CD8-positive, alpha-beta memory T cell (primary cell): Measurements from ENCODE around the gene CDH7. TPM values are rescaled to one million over a fixed set of nuclear protein-coding genes. Genes with fewer than 3 reads are reported as not detected.

Source experiments
- CTCF ChIA-PET: fragments of 350-600 bp; sonication (Branson Sonifier 250); formaldehyde crosslinking; loops from one replicate; lab custom pipeline; 2021; ENCODE audit warnings: antibody characterized with exemption; lab: Charles Lee
- POLR2A ChIA-PET: fragments of 350-600 bp; sonication (Branson Sonifier 250); formaldehyde crosslinking; loops from one replicate; lab custom pipeline; 2021; ENCODE audit warnings: antibody characterized with exemption; lab: Charles Lee
- DNase-seq, 5 donors: peaks; one replicate each; pipeline versions ENCODE4 v3.0.0 to v3.0.0-alpha.2; 2020 to 2022; ENCODE audit warnings: mixed read lengths in 1 of 5
- H3K27ac ChIP-seq: one replicate; pipeline ENCODE4 v1.7.0; 2013; ENCODE audit warnings: low read depth, mild to moderate bottlenecking, low read length, moderate library complexity
- H3K27me3 ChIP-seq: 2 replicates; pipeline ENCODE4 v1.7.0; 2013; ENCODE audit warnings: low read length, mild to moderate bottlenecking; ENCODE audit not compliant: insufficient read depth, poor library complexity, severe bottlenecking
- H3K36me3 ChIP-seq: 2 replicates; pipeline ENCODE4 v1.7.0; 2013; ENCODE audit warnings: mild to moderate bottlenecking, low read length, moderate library complexity; ENCODE audit not compliant: insufficient read depth
- H3K4me1 ChIP-seq: 2 replicates; pipeline ENCODE4 v1.7.0; 2013; ENCODE audit warnings: mild to moderate bottlenecking, low read length, moderate library complexity; ENCODE audit not compliant: insufficient read depth
- H3K4me3 ChIP-seq: 2 replicates; pipeline ENCODE4 v1.7.0; 2013; ENCODE audit warnings: mild to moderate bottlenecking, low read length
- H3K9me3 ChIP-seq: 2 replicates; pipeline ENCODE4 v1.7.0; 2013; ENCODE audit warnings: mild to moderate bottlenecking, low read length
- H3K27ac Mint-ChIP-seq, 8 donors: one replicate each; pipeline ENCODE4 v1.8.0; 2020 to 2021; ENCODE audit warnings: mixed read lengths in 8 of 8, mild to moderate bottlenecking in 6 of 8, inconsistent platforms in 3 of 8, moderate library complexity in 3 of 8
- H3K27me3 Mint-ChIP-seq, 2 donors: one replicate each; pipeline ENCODE4 v1.8.0; 2020 to 2021; ENCODE audit warnings: mixed read lengths in 2 of 2, mild to moderate bottlenecking in 1 of 2, moderate library complexity in 1 of 2
- H3K36me3 Mint-ChIP-seq, 3 donors: one replicate each; pipeline ENCODE4 v1.8.0; 2020 to 2021; ENCODE audit warnings: mixed read lengths in 3 of 3, inconsistent platforms in 1 of 3, mild to moderate bottlenecking in 1 of 3
- H3K4me1 Mint-ChIP-seq, 3 donors: one replicate each; pipeline ENCODE4 v1.8.0; 2020 to 2021; ENCODE audit warnings: mixed read lengths in 3 of 3, inconsistent platforms in 1 of 3, mild to moderate bottlenecking in 1 of 3
- H3K4me3 Mint-ChIP-seq, 7 donors: one replicate each; pipeline ENCODE4 v1.8.0; 2020 to 2021; ENCODE audit warnings: mixed read lengths in 7 of 7, mild to moderate bottlenecking in 6 of 7, moderate library complexity in 4 of 7, inconsistent platforms in 2 of 7
- H3K9me3 Mint-ChIP-seq, 5 donors: one replicate each; pipeline ENCODE4 v1.8.0; 2020 to 2022; ENCODE audit warnings: mixed read lengths in 5 of 5, mild to moderate bottlenecking in 3 of 5, moderate library complexity in 2 of 5, inconsistent platforms in 1 of 5
- polyA plus RNA-seq: library from polyadenylated mRNA; unstranded; fragments of 300-500 nt; fragmentation: Illumina TruSeq; gene quantifications from one replicate; pipeline ENCODE4 v1.2.3, GENCODE V29; 2021
- total RNA-seq, 2 experiments: library from RNA; stranded (reverse); gene quantifications; one replicate each; pipeline ENCODE4 v1.2.3, GENCODE V29; 2021

CDH7 gene
- total and polyA plus RNA-seq, 3 experiments from 2014 or later, result not detected

- no peak overlapping the region for H3K4me3 Mint-ChIP-seq
- H3K4me3 ChIP-seq, result no peak overlapping the region
- ChIA-PET CTCF (no interaction called here), POLR2A (no interaction called here)
- peaks cover 2 to 22% (median 6%) of the 10 kb centered on the region in 5 donors for H3K9me3 Mint-ChIP-seq
- no peak for DNase-seq
- H3K27ac ChIP-seq, result no peak overlapping the region
- no peaks in the 10 kb centered on the region for H3K4me1 Mint-ChIP-seq
- no peaks in the 10 kb centered on the region for H3K27me3 ChIP-seq
- no peaks in the 10 kb centered on the region for H3K27me3 Mint-ChIP-seq
- no peaks in the 10 kb centered on the region for H3K4me1 ChIP-seq
- H3K36me3 ChIP-seq, result no peaks in the 10 kb centered on the region
- H3K27ac Mint-ChIP-seq, result no peak overlapping the region
- H3K36me3 Mint-ChIP-seq, result no peaks in the 10 kb centered on the region
- no peaks in the 10 kb centered on the region for H3K9me3 ChIP-seq
Observed at GRCh38 chr18:65897292-65897691, 146.5 kb downstream of the CDH7 start.

GRCh38 chr18:65901522-65901921 lies 150.7 kb downstream of the CDH7 start:
- Histone ChIP-seq H3K27me3 (no peaks in the 10 kb centered on the region), H3K4me1 (no peaks in the 10 kb centered on the region), H3K36me3 (no peaks in the 10 kb centered on the region), H3K9me3 (no peaks in the 10 kb centered on the region), H3K27ac (no peak overlapping the region), H3K4me3 (no peak overlapping the region)
- Mint-ChIP-seq H3K27ac (no peak overlapping the region), H3K4me1 (no peaks in the 10 kb centered on the region), H3K27me3 (no peaks in the 10 kb centered on the region), H3K9me3 (peaks cover 0 to 28% (median 6%) of the 10 kb centered on the region in 5 donors), H3K36me3 (no peaks in the 10 kb centered on the region), H3K4me3 (no peak overlapping the region)
- ChIA-PET POLR2A (no interaction called here), CTCF (no interaction called here)
- no peak for DNase-seq

- ChIA-PET POLR2A (no interaction called here), CTCF (no interaction called here)
- no peaks in the 10 kb centered on the region for H3K4me1 Mint-ChIP-seq
- Histone ChIP-seq H3K27ac (no peak overlapping the region), H3K4me3 (no peak overlapping the region), H3K4me1 (no peaks in the 10 kb centered on the region), H3K9me3 (no peaks in the 10 kb centered on the region), H3K27me3 (no peaks in the 10 kb centered on the region), H3K36me3 (no peaks in the 10 kb centered on the region)
- DNase-seq, result no peak
- H3K27me3 Mint-ChIP-seq, result no peaks in the 10 kb centered on the region
- H3K9me3 Mint-ChIP-seq, result peaks cover 0 to 32% (median 3%) of the 10 kb centered on the region in 5 donors
- no peak overlapping the region for H3K27ac Mint-ChIP-seq
- H3K36me3 Mint-ChIP-seq, result no peaks in the 10 kb centered on the region
- H3K4me3 Mint-ChIP-seq, result no peak overlapping the region
Observed at GRCh38 chr18:65906621-65907034, 155.8 kb downstream of the CDH7 start.

- H3K27ac ChIP-seq, result no peak overlapping the region
- H3K27me3 Mint-ChIP-seq, result no peaks in the 10 kb centered on the region
- H3K4me1 ChIP-seq, result no peaks in the 10 kb centered on the region
- no peak overlapping the region for H3K4me3 ChIP-seq
- H3K9me3 Mint-ChIP-seq, result peaks cover 0 to 26% (median 1%) of the 10 kb centered on the region in 5 donors
- H3K9me3 ChIP-seq, result no peaks in the 10 kb centered on the region
- no peak overlapping the region for H3K4me3 Mint-ChIP-seq
- H3K36me3 ChIP-seq, result no peaks in the 10 kb centered on the region
- ChIA-PET CTCF (no interaction called here), POLR2A (no interaction called here)
- H3K36me3 Mint-ChIP-seq, result no peaks in the 10 kb centered on the region
- no peaks in the 10 kb centered on the region for H3K4me1 Mint-ChIP-seq
- DNase-seq, result no peak
- H3K27ac Mint-ChIP-seq, result no peak overlapping the region
- no peaks in the 10 kb centered on the region for H3K27me3 ChIP-seq
Observed at GRCh38 chr18:65907281-65907680, 156.5 kb downstream of the CDH7 start.

- Histone ChIP-seq H3K4me1 (no peaks in the 10 kb centered on the region), H3K36me3 (no peaks in the 10 kb centered on the region), H3K9me3 (no peaks in the 10 kb centered on the region), H3K4me3 (no peak overlapping the region), H3K27me3 (no peaks in the 10 kb centered on the region), H3K27ac (no peak overlapping the region)
- POLR2A ChIA-PET, result no interaction called here
- Mint-ChIP-seq H3K9me3 (peaks cover 0 to 7% (median 3%) of the 10 kb centered on the region in 5 donors), H3K4me3 (no peak overlapping the region), H3K27ac (no peak overlapping the region), H3K4me1 (no peaks in the 10 kb centered on the region), H3K36me3 (no peaks in the 10 kb centered on the region), H3K27me3 (no peaks in the 10 kb centered on the region)
- no peak for DNase-seq
- CTCF ChIA-PET, result interaction anchor here (0.9 kb wide), 1 partner anchor 75 kb away, joined by 3 read pairs; no protein-coding TSS in a partner anchor
Observed at GRCh38 chr18:65919018-65919417, 168.2 kb downstream of the CDH7 start.

GRCh38 chr18:65919663-65920062 lies 168.9 kb downstream of the CDH7 start:
- Histone ChIP-seq H3K27me3 (no peaks in the 10 kb centered on the region), H3K9me3 (no peaks in the 10 kb centered on the region), H3K4me3 (no peak overlapping the region), H3K27ac (no peak overlapping the region), H3K36me3 (no peaks in the 10 kb centered on the region), H3K4me1 (no peaks in the 10 kb centered on the region)
- ChIA-PET POLR2A (no interaction called here), CTCF (interaction anchor here (0.9 kb wide), 1 partner anchor 76 kb away, joined by 3 read pairs; no protein-coding TSS in a partner anchor)
- DNase-seq, result no peak
- Mint-ChIP-seq H3K27me3 (no peaks in the 10 kb centered on the region), H3K27ac (no peak overlapping the region), H3K4me1 (no peaks in the 10 kb centered on the region), H3K9me3 (peaks cover 0 to 10% (median 3%) of the 10 kb centered on the region in 5 donors), H3K4me3 (no peak overlapping the region), H3K36me3 (no peaks in the 10 kb centered on the region)

GRCh38 chr18:65922103-65922502 lies 171.3 kb downstream of the CDH7 start:
- DNase-seq, result no peak
- no peaks in the 10 kb centered on the region for H3K36me3 ChIP-seq
- H3K27ac Mint-ChIP-seq, result no peak overlapping the region
- no peaks in the 10 kb centered on the region for H3K9me3 ChIP-seq
- no peaks in the 10 kb centered on the region for H3K36me3 Mint-ChIP-seq
- no peak overlapping the region for H3K4me3 ChIP-seq
- no peaks in the 10 kb centered on the region for H3K4me1 ChIP-seq
- no peak overlapping the region for H3K27ac ChIP-seq
- H3K27me3 Mint-ChIP-seq, result no peaks in the 10 kb centered on the region
- H3K4me1 Mint-ChIP-seq, result no peaks in the 10 kb centered on the region
- CTCF ChIA-PET, result no interaction called here
- H3K9me3 Mint-ChIP-seq, result peaks cover 2 to 10% (median 3%) of the 10 kb centered on the region in 5 donors
- no peaks in the 10 kb centered on the region for H3K27me3 ChIP-seq
- no peak overlapping the region for H3K4me3 Mint-ChIP-seq
- POLR2A ChIA-PET, result no interaction called here

GRCh38 chr18:65924904-65925303 lies 174.1 kb downstream of the CDH7 start:
- H3K4me1 Mint-ChIP-seq, result no peaks in the 10 kb centered on the region
- H3K27ac ChIP-seq, result no peak overlapping the region
- H3K36me3 ChIP-seq, result no peaks in the 10 kb centered on the region
- H3K9me3 ChIP-seq, result no peaks in the 10 kb centered on the region
- H3K9me3 Mint-ChIP-seq, result peaks cover 0 to 10% (median 5%) of the 10 kb centered on the region in 5 donors
- ChIA-PET POLR2A (no interaction called here), CTCF (no interaction called here)
- no peak for DNase-seq
- no peak overlapping the region for H3K4me3 ChIP-seq
- no peaks in the 10 kb centered on the region for H3K27me3 ChIP-seq
- no peak overlapping the region for H3K27ac Mint-ChIP-seq
- H3K4me3 Mint-ChIP-seq, result no peak overlapping the region
- H3K4me1 ChIP-seq, result no peaks in the 10 kb centered on the region
- H3K36me3 Mint-ChIP-seq, result no peaks in the 10 kb centered on the region
- no peaks in the 10 kb centered on the region for H3K27me3 Mint-ChIP-seq
